Measurements from ENCODE around the gene WDR26. TPM values are rescaled to one million over a fixed set of nuclear protein-coding genes. Genes with fewer than 3 reads are reported as not detected.

The WDR26 gene
- total RNA-seq, 2 donors from 2014 or later, result 157 to 176 TPM

DNA sequence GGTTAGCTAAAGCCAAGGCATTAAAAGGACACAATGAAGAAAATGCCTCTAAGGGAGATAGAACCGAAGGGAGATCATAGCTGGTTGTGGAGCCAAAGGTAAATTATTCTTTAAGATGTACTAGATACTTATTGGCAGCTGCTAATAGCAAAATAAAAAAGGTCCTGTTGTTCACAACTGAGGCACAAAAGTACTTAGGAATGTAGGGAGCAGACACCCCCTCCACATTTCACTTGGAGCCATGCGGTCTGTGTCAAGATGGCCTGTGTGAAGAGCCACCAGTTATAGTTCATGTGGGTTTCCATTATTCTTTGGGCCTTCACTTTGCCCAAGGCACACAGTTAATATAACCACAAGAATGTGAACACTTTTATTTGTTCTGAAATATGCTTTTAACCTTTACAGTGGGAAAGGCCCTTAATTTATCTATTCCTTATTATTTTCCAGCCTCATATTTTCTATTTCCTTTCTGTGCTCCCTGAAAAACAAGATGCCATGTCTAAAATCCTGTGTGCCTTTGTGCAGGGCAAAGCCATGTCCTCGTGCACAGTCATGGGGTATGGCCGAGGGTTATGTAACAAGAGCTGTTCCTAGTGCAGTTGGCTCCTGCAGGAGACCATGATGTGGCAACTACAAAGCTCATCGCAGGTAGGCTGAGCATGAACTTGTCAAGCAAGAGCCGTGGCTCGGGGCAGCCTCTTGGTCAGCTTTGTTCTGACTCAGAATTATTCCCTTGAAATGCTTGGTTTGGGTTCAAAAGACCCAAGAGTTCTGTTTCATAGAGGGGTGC lies 16.2 kb upstream of the WDR26 start:
- H3K4me3 Mint-ChIP-seq, result no peak overlapping the region
- no peaks in the 10 kb centered on the region for H3K27me3 Mint-ChIP-seq

DNA sequence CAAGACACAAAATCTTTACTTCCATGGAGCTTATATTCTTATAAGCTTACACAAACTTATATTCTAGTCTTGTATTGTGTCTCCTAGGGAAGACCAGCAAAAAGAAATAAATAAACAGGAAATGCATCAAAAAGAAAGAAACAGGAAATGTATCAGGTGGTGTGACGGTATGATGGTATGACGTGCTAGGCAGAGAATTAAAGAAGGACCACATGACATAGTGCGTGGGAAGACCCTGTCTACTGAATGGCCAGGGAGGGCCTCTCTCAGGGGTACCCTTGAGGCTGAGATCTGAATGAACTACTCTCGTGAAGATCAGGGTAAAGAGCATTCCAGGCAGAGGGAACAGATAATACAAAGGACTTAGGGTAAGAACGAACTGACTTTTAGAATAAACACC lies 15.6 kb upstream of the WDR26 start:
- no peaks in the 10 kb centered on the region for H3K9me3 ChIP-seq (ENCODE audit: control insufficient read depth, low read length, poor library complexity, severe bottlenecking)
- ATAC-seq, result peak; percentile 61

More for the DNA sequence above, 16.2 kb upstream of the WDR26 start:
- Mint-ChIP-seq H3K4me1 (peaks cover 7% of the 10 kb centered on the region), H3K36me3 (ENCODE audit: low read depth) (no peaks in the 10 kb centered on the region), H3K27ac (peak overlapping the region; percentile 49)
- no peak for DNase-seq
- no peak for ATAC-seq
- H3K9me3 ChIP-seq (ENCODE audit: control insufficient read depth, low read length, poor library complexity, severe bottlenecking), result no peaks in the 10 kb centered on the region

DNA sequence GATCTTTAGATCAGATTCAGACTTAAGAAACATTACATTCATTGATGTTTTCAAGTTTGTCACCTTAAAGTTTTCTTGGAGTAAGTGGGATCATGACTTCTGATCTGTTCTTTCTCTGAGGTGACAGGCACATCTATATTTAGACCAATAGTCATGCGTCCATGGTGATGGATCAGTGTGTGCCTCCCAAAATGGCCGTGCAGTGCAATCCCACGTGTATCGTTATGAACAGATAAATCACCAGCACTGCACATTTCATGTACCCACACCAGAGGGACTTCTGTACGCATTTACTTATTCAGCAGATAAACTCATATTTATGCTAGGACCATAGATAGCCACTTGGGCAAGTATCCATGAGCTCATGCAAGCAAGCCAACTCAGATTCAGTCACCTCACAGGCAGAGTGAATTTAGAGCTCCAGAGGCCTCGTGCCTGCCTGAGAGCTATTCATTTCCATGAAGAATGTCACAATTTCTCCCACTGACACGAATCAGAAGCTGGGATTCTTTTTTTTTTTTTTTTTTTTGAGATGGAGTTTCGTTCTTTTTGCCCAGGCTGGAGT lies 13.9 kb upstream of the WDR26 start:
- Mint-ChIP-seq H3K27ac (peak overlapping the region; percentile 86), H3K4me1 (peaks cover 10% of the 10 kb centered on the region), H3K4me3 (no peak overlapping the region), H3K27me3 (no peaks in the 10 kb centered on the region), H3K36me3 (ENCODE audit: low read depth) (no peaks in the 10 kb centered on the region)
- ATAC-seq (no peak), DNase-seq (no peak)
- H3K9me3 ChIP-seq (ENCODE audit: control insufficient read depth, low read length, poor library complexity, severe bottlenecking), result no peaks in the 10 kb centered on the region

More for the DNA sequence above, 15.6 kb upstream of the WDR26 start:
- H3K27ac Mint-ChIP-seq, result peak overlapping the region; percentile 49
- DNase-seq, result no peak
- H3K4me3 Mint-ChIP-seq, result no peak overlapping the region
- H3K36me3 Mint-ChIP-seq (ENCODE audit: low read depth), result no peaks in the 10 kb centered on the region
- no peaks in the 10 kb centered on the region for H3K27me3 Mint-ChIP-seq
- H3K4me1 Mint-ChIP-seq, result peaks cover 10% of the 10 kb centered on the region

DNA sequence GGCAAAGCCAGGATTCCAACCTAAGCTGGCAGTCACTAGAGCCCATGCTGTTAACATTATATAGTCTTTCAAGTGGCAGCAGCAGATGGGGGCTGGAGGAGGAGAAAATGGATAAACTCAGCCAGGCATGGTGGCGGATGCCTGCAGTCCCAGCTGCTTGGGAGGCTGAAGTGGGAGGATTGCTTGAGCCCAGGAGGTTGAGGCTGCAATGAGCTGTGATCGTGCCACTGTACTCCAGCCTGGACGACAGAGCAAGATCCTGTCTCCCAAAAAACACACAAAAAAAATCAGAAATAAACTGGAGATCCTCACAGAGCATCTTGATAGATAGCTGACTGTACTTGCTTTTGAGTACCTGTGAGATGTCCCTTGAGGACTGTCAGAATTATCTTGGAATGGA lies 13.4 kb upstream of the WDR26 start:
- Mint-ChIP-seq H3K36me3 (ENCODE audit: low read depth) (no peaks in the 10 kb centered on the region), H3K4me3 (no peak overlapping the region), H3K4me1 (peaks cover 10% of the 10 kb centered on the region), H3K27ac (peak overlapping the region; percentile 86), H3K27me3 (no peaks in the 10 kb centered on the region)
- H3K9me3 ChIP-seq (ENCODE audit: control insufficient read depth, low read length, poor library complexity, severe bottlenecking), result no peaks in the 10 kb centered on the region
- DNase-seq (no peak), ATAC-seq (no peak)

DNA sequence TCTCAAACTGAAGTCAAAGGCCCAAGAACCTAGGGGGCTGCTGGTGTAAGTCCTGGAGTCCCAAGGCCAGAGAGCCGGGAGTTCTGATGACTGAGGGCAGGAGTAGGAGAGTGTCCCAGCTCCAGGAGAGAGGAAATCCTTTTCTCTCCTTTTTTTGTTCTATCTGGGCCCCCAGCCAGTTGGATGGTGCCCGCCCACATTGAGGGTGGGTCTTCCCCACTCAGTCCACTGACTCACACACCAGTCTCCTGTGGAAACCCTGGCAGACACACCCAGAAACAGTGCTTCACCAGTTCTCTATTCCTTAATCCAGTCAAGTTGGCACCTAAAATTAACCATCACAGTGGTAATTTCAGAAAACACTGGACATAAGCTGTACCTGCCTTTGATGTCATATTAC lies 12.7 kb upstream of the WDR26 start:
- Mint-ChIP-seq H3K36me3 (ENCODE audit: low read depth) (no peaks in the 10 kb centered on the region), H3K27ac (no peak overlapping the region), H3K4me3 (no peak overlapping the region), H3K27me3 (no peaks in the 10 kb centered on the region), H3K4me1 (peaks cover 10% of the 10 kb centered on the region)
- no peaks in the 10 kb centered on the region for H3K9me3 ChIP-seq (ENCODE audit: control insufficient read depth, low read length, poor library complexity, severe bottlenecking)
- DNase-seq, result no peak
- ATAC-seq, result no peak

DNA sequence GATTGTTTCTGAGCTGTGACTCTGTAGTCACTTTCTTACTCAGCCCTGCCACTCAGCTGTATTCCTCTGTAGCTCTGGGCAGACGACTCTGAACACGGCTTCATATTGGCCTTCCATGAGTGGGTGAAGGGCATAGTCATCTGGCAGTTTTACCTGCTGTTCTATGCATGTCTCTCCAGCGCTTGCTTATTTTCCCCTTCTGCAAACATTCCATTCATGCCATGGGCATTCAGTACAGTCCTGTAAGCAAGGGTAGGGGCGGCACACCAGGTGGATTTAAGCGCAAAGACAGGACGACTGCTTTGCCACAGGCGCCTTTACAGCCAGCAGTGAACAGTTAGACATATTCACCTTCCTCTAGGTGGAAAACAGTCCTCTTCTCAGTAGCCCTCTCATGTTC lies 4.4 kb upstream of the WDR26 start:
- no peaks in the 10 kb centered on the region for H3K9me3 ChIP-seq (ENCODE audit: control insufficient read depth, low read length, poor library complexity, severe bottlenecking)
- Mint-ChIP-seq H3K27ac (no peak overlapping the region), H3K4me1 (peaks cover 14% of the 10 kb centered on the region), H3K4me3 (no peak overlapping the region), H3K27me3 (no peaks in the 10 kb centered on the region), H3K36me3 (ENCODE audit: low read depth) (no peaks in the 10 kb centered on the region)
- ATAC-seq, result no peak
- DNase-seq, result no peak

DNA sequence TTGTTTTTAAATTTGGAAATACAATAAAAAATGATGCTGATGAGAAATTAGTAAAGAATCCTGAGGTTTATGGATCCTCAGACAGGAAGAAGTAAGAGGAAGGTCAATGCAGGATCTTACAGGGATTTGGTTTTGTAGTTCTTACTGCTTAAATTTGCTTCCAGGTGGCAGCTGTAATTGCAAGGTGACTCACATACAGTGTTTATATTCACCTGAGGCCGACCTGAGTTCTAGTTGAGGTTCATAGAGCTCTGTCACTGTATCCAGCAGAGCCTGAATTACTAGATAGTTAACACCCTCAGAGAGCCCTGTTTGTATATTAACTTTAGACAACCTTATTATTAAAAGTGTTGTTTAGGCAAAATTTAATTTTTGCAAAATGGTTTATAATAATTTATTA lies 1.4 kb upstream of the WDR26 start:
- Mint-ChIP-seq H3K4me1 (peaks cover 35% of the 10 kb centered on the region), H3K27me3 (no peaks in the 10 kb centered on the region), H3K36me3 (ENCODE audit: low read depth) (peaks cover 4% of the 10 kb centered on the region), H3K27ac (peak overlapping the region; percentile 97), H3K4me3 (peak overlapping the region; percentile 97)
- no peak for DNase-seq
- no peaks in the 10 kb centered on the region for H3K9me3 ChIP-seq (ENCODE audit: control insufficient read depth, low read length, poor library complexity, severe bottlenecking)
- no peak for ATAC-seq

DNA sequence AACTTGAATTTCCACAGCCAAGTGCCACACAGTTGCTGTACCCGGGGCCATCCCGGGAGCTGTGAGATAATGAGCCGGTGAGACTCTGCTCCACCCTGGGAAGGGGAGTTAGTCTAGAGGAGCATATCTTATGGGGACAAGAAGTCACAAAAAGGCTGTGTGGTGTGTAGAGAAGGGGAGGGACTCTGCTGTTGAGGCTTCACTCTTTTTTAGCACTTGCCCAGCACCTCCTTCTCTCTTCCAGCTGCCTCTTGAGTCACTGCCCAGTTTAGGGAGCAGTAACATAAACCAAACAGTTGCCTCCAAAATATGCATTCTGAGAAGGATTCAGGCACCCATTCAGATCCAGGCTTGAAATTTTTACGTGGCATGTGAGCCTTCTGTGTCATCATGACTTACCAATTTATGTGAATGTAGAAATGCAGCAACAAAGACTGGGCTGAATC lies 744 bp upstream of the WDR26 start:
- H3K36me3 Mint-ChIP-seq (ENCODE audit: low read depth), result peaks cover 4% of the 10 kb centered on the region
- no peak for DNase-seq
- H3K27ac Mint-ChIP-seq, result peak overlapping the region; percentile 97
- no peaks in the 10 kb centered on the region for H3K9me3 ChIP-seq (ENCODE audit: control insufficient read depth, low read length, poor library complexity, severe bottlenecking)
- H3K4me3 Mint-ChIP-seq, result peak overlapping the region; percentile 97
- no peaks in the 10 kb centered on the region for H3K27me3 Mint-ChIP-seq
- peaks cover 41% of the 10 kb centered on the region for H3K4me1 Mint-ChIP-seq
- ATAC-seq, result peak; percentile 8

DNA sequence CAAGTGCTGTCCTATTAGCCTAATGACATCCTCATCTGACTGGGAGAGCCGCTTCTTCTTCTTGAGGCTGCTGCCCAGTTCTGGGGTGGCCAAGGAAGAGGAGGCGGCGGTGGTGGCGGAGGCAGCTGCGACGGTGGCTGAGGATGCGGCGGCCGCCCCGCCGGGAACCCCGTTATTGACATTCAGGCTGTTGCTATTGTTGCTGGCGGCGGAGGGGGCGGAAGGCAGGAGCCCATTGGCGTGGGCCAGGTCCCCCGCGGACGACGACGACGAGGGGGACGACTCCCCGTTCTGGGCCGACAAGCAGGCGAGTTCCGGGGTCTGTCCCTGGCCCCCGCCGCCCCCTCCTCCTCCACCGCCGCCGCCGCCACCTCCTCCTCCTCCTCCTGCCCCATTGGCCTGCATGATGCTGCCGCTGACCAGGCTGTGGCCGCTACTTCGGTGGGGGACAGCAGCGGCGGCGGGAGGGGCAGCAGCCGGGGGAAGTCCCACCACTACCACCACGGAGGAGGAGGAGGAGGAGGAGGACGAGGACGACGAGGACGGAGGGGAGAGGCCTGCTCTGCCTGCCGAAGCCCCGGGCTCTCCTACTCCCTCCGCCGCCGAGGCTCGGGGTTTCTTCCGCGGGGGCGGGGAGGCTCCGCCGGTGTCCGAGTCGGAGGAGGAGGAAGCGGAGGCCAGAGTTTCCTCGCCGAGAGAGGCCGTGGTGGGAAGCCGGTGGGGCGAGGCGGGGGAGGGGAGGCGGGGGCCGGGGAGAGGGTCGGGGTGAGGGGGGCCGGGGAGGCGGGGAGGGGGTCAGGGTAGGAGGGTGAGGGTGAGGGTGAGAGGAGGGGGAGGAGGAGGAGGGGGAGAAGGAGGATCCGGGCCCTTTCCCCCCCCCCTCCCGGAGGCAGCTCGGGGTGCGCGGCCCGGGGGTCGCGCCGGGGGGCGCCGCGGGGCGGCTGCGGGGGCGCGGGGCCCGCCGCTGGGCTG lies 610 bp downstream of the WDR26 start:
- ATAC-seq (peak; percentile 21), DNase-seq (peak; percentile 37 to 55 (median 46))
- peak overlapping the region; percentile 97 for H3K27ac Mint-ChIP-seq
- no peaks in the 10 kb centered on the region for H3K9me3 ChIP-seq (ENCODE audit: control insufficient read depth, low read length, poor library complexity, severe bottlenecking)
- H3K36me3 Mint-ChIP-seq (ENCODE audit: low read depth), result peaks cover 4% of the 10 kb centered on the region
- H3K4me3 Mint-ChIP-seq, result peak overlapping the region; percentile 97
- peaks cover 42% of the 10 kb centered on the region for H3K4me1 Mint-ChIP-seq
- no peaks in the 10 kb centered on the region for H3K27me3 Mint-ChIP-seq

DNA sequence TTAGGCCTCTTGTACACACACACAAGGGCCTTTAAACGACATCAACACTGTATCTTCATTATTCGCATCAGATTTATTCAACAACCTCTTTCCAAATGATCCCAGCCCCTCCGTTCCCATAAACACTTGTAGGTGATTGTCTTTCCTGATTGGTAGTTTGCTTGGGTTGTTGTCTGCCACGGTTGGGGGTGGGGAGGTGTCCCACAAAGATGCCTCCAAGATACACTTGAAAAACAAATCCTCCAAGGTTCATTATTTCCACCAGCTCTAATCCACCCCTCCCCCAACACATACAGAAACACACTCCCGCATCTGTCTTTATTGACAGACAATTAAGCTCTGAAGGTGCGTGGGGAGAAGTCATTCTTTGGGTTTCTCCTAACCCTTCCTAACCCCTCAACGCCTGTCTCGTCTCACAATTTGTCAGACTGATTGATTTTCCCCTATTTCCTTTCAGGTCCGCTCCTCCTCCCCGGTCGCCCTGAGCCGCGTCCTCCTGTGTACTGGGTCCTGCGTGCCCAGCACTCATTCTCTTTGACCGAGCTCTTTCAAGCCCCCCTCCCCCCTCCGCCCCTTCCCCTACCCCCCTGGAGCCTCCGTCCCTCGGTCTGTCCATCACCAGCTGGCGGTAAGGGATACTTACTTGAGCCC lies 1.4 kb downstream of the WDR26 start:
- no peaks in the 10 kb centered on the region for H3K27me3 Mint-ChIP-seq
- DNase-seq (no peak), ATAC-seq (peak; percentile 0)
- H3K36me3 Mint-ChIP-seq (ENCODE audit: low read depth), result peaks cover 4% of the 10 kb centered on the region
- H3K27ac Mint-ChIP-seq, result peak overlapping the region; percentile 97
- H3K4me1 Mint-ChIP-seq, result peaks cover 46% of the 10 kb centered on the region
- peak overlapping the region; percentile 97 for H3K4me3 Mint-ChIP-seq
- no peaks in the 10 kb centered on the region for H3K9me3 ChIP-seq (ENCODE audit: control insufficient read depth, low read length, poor library complexity, severe bottlenecking)

DNA sequence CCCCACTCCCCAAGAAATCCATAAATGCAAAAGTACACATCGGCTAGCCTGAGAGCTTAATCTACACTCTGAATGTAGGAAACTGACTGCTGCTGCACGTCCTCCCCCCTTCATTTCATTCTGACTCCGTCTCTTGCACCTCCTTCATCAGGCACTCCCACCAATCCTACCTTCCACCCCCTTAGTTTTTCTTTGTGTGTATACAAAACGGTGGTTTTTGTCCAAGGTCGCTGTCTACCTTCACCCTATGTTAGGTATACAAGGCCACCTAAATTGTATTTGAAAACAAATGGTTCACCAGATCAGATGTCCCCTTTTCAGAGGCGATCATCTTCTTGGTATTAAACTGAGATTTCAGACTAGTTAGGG lies 1.9 kb downstream of the WDR26 start:
- ATAC-seq (no peak), DNase-seq (no peak)
- no peaks in the 10 kb centered on the region for H3K27me3 Mint-ChIP-seq
- H3K4me1 Mint-ChIP-seq, result peaks cover 49% of the 10 kb centered on the region
- peaks cover 4% of the 10 kb centered on the region for H3K36me3 Mint-ChIP-seq (ENCODE audit: low read depth)
- peak overlapping the region; percentile 97 for H3K4me3 Mint-ChIP-seq
- peak overlapping the region; percentile 97 for H3K27ac Mint-ChIP-seq
- no peaks in the 10 kb centered on the region for H3K9me3 ChIP-seq (ENCODE audit: control insufficient read depth, low read length, poor library complexity, severe bottlenecking)

DNA sequence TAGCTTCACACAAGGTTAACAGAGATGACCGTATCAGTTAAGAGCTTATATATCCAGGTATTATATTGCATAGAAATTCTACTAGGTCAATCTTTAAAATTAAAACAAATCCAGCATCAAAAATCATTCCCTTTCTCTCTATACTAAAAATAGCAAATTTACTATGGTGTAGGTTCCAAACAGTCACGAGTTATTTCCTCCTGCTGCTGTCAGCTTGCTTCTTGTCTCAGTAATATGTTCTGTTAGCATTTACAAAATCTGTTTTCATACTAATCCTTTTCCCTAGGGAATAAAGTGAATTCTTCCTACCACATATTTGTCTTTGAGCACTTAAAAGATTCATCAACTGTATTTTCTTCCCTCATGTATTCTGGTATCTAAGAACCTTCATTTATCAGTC lies 2.5 kb downstream of the WDR26 start:
- H3K27me3 Mint-ChIP-seq, result no peaks in the 10 kb centered on the region
- DNase-seq, result no peak
- peaks cover 53% of the 10 kb centered on the region for H3K4me1 Mint-ChIP-seq
- H3K9me3 ChIP-seq (ENCODE audit: control insufficient read depth, low read length, poor library complexity, severe bottlenecking), result no peaks in the 10 kb centered on the region
- H3K27ac Mint-ChIP-seq, result peak overlapping the region; percentile 97
- ATAC-seq, result no peak
- peak overlapping the region; percentile 97 for H3K4me3 Mint-ChIP-seq
- H3K36me3 Mint-ChIP-seq (ENCODE audit: low read depth), result peaks cover 4% of the 10 kb centered on the region

DNA sequence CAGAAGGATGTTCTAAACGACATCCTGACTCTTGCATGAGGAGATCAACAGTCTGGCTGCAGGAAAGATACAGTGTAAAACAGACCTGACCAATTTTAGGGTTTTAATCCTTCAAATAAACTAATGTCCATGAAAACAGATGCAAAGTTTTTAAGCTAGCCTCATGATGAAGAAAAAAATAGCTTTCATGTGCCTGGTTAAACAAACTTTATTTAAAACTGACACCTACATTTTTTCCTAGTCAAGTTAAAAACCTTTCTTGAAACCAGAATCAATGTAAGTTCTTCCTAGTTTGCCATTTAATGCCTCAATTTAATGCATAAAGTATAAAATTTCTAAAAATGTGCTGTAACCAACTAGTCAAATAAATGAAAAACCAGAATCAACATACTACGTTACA lies 2.9 kb downstream of the WDR26 start:
- H3K36me3 Mint-ChIP-seq (ENCODE audit: low read depth), result peaks cover 4% of the 10 kb centered on the region
- no peaks in the 10 kb centered on the region for H3K9me3 ChIP-seq (ENCODE audit: control insufficient read depth, low read length, poor library complexity, severe bottlenecking)
- no peaks in the 10 kb centered on the region for H3K27me3 Mint-ChIP-seq
- ATAC-seq (no peak), DNase-seq (no peak)
- peaks cover 49% of the 10 kb centered on the region for H3K4me1 Mint-ChIP-seq
- H3K27ac Mint-ChIP-seq, result peak overlapping the region; percentile 97
- H3K4me3 Mint-ChIP-seq, result peak overlapping the region; percentile 97
